A549 treated with DMSO at 1 μM for 4 hours (cell line): Measurements from ENCODE around the gene VPS35. TPM values are rescaled to one million over a fixed set of nuclear protein-coding genes. Genes with fewer than 3 reads are reported as not detected.

Source experiments
- total RNA-seq: library from RNA; stranded (reverse); fragments of 200-300 nt; extraction: Qiagen RNA extraction; gene quantifications from 5 replicates; pipeline ENCODE4 v1.2.3, GENCODE V29; 2022; ENCODE audit warnings: low read depth

VPS35 gene
- total RNA-seq = 70.8 to 95.6 TPM (median 87.0 TPM) in 5 replicates

GRCh38 chr16:46688654-46689364 is at the start of gene VPS35:
VPS35 (minus strand) TSS chr16:46689178; CDS start chr16:46689133, 45 bp downstream.

GRCh38 chr16:46689365-46690280 is 645 bp upstream of the VPS35 start, which contains the start of gene ORC6:
ORC6 (plus strand) TSS chr16:46689659; CDS start chr16:46689706, 47 bp downstream.

GRCh38 chr16:46621006-46621933 is 67.7 kb downstream of the VPS35 start, which contains the start of gene SHCBP1:
SHCBP1 (minus strand) TSS chr16:46621379; CDS start chr16:46621359, 20 bp downstream.

Other genes with a start within 250 kb of the VPS35 start
- gene SHCBP1, start 67.8 kb downstream of the VPS35 start, total RNA-seq = 33.9 to 41.3 TPM (median 40.4 TPM) in 5 replicates
- 44.0 to 53.7 TPM (median 51.2 TPM) in 5 replicates for gene ORC6, start 481 bp upstream of the VPS35 start, total RNA-seq
- gene MYLK3, start 59.2 kb upstream of the VPS35 start, total RNA-seq = 0.01 to 0.19 TPM (median 0.08 TPM) in 5 replicates
- gene C16orf87, start 142.0 kb upstream of the VPS35 start, total RNA-seq = 6.2 to 9.4 TPM (median 6.9 TPM) in 5 replicates
- 8.4 to 14.5 TPM (median 12.9 TPM) in 5 replicates for gene GPT2, start 195.2 kb upstream of the VPS35 start, total RNA-seq